HepG2 (cell line): ENCODE data around the gene NFATC2. TPM values are rescaled to one million over a fixed set of nuclear protein-coding genes. Genes with fewer than 3 reads are reported as not detected.

Experiments
- CENPX ChIP-seq: sonication (generic); formaldehyde crosslinking; IDR thresholded peaks from 2 replicates; pipeline ENCODE4 v1.9.0; 2021; ENCODE audit warnings: mild to moderate bottlenecking, missing genetic modification reagents, moderate library complexity
- FLYWCH1 ChIP-seq: sonication (generic); formaldehyde crosslinking; IDR thresholded peaks from 2 replicates; pipeline ENCODE4 v1.8.1; 2023; ENCODE audit warnings: mild to moderate bottlenecking, missing genetic modification reagents
- GPN1 ChIP-seq: sonication (generic); formaldehyde crosslinking; IDR thresholded peaks from 2 replicates; pipeline ENCODE4 v1.5.1; 2020; ENCODE audit warnings: missing genetic modification reagents, borderline replicate concordance
- HMG20B ChIP-seq: conservative IDR thresholded peaks from 2 replicates; pipeline ENCODE4 v1.6.1; 2016; ENCODE audit warnings: missing genetic modification reagents, missing compliant biosample characterization
- RBFOX2 ChIP-seq: fragments of 200-400 bp; formaldehyde crosslinking; IDR thresholded peaks from 2 replicates; pipeline ENCODE4 v1.6.1; 2017; ENCODE audit warnings: low read depth, mild to moderate bottlenecking, low read length
- ZFP37 ChIP-seq: sonication (generic); formaldehyde crosslinking; IDR thresholded peaks from 2 replicates; pipeline ENCODE4 v1.4.0; 2020; ENCODE audit warnings: missing genetic modification reagents, borderline replicate concordance
- ZNF362 ChIP-seq: sonication (generic); formaldehyde crosslinking; IDR thresholded peaks from 2 replicates; pipeline ENCODE4 v1.4.0; 2020; ENCODE audit warnings: missing genetic modification reagents, mild to moderate bottlenecking, borderline replicate concordance
- ZNF512B ChIP-seq: sonication (generic); formaldehyde crosslinking; IDR thresholded peaks from 2 replicates; pipeline ENCODE4 v1.5.1; 2020; ENCODE audit warnings: missing genetic modification reagents, mild to moderate bottlenecking, borderline replicate concordance
- ZNF646 ChIP-seq: sonication (generic); formaldehyde crosslinking; IDR thresholded peaks from 2 replicates; pipeline ENCODE4 v1.9.0; 2021; ENCODE audit warnings: mild to moderate bottlenecking, missing genetic modification reagents
- polyA plus RNA-seq, 8 experiments: library from polyadenylated mRNA; depleted of rRNA in 3 of 8; stranded (reverse) in 7 of 8; unstranded in 1 of 8; fragments of >200 nt; fragmentation: Illumina TruSeq in 4 of 8; extraction: Trizol in 4 of 8; gene quantifications; 2 replicates each; pipeline versions ENCODE4 v1.2.1 to v1.2.3, GENCODE V29; 2011 to 2016; ENCODE audit warnings: low read depth in 4 of 8, missing spikeins in 1 of 8, mixed read lengths in 1 of 8; ENCODE audit not compliant: insufficient read depth in 1 of 8
- total RNA-seq, 5 experiments: library from RNA; depleted of rRNA; stranded (reverse); fragments of >200 nt; fragmentation: Illumina TruSeq; extraction: Trizol; gene quantifications; 2 replicates each; pipeline ENCODE4 v1.2.3, GENCODE V29; 2016; ENCODE audit warnings: low read depth in 1 of 5

The NFATC2 gene
- total and polyA plus RNA-seq, 2 of the 13 experiments (the other 11 are each of a cell fraction or from before 2014, with no cell fraction given), result 1.9 to 3.3 TPM

GRCh38 chr20:51480507-51481270 lies 61.8 kb downstream of the NFATC2 start (continued):
- TF ChIP-seq ZNF362 (CRISPR knock-in tag) (no peak), ZFP37 (CRISPR knock-in tag) (no peak), CENPX (CRISPR knock-in tag) (no peak), ZNF646 (CRISPR knock-in tag) (no peak), HMG20B (no peak), RBFOX2 (no peak), ZNF512B (CRISPR knock-in tag) (no peak), FLYWCH1 (CRISPR knock-in tag) (no peak), GPN1 (CRISPR knock-in tag) (no peak)
